ENCODE results near the gene INTS2.
"Not testable (repeated sequence)": the region's sequence is repeated elsewhere in the genome, so short reads cannot be mapped to it uniquely, and the experiment has no call there.

The INTS2 gene

GRCh38 chr17:61955619-61956018, 27.8 kb upstream of the INTS2 start:
- TF ChIP-seq CTCF (conservative IDR thresholded peaks at IDR 0.05; ENCODE audit: low read depth, low read length), result no peak
- no peak for DNase-seq (ENCODE audit: low read depth)
- H3K4me3 ChIP-seq (ENCODE audit: low read length), result no peak overlapping the region

GRCh38 chr17:61947367-61948078, 19.7 kb upstream of the INTS2 start:
- no peak for TF ChIP-seq CTCF (conservative IDR thresholded peaks at IDR 0.05; ENCODE audit: low read depth, low read length)
- H3K4me3 ChIP-seq (ENCODE audit: low read length), result no peak overlapping the region
- DNase-seq (ENCODE audit: low read depth), result no peak

- DNase-seq (ENCODE audit: low read depth), result no peak
- no peak overlapping the region for H3K4me3 ChIP-seq (ENCODE audit: low read length)
- no peak for TF ChIP-seq CTCF (conservative IDR thresholded peaks at IDR 0.05; ENCODE audit: low read depth, low read length)
Observed at GRCh38 chr17:61946359-61946758, 18.6 kb upstream of the INTS2 start.

GRCh38 chr17:61943117-61943516, 15.3 kb upstream of the INTS2 start:
- no peak for DNase-seq (ENCODE audit: low read depth)
- TF ChIP-seq CTCF (conservative IDR thresholded peaks at IDR 0.05; ENCODE audit: low read depth, low read length), result no peak
- no peak overlapping the region for H3K4me3 ChIP-seq (ENCODE audit: low read length)

- no peak overlapping the region for H3K4me3 ChIP-seq (ENCODE audit: low read length)
- no peak for DNase-seq (ENCODE audit: low read depth)
- no peak for TF ChIP-seq CTCF (conservative IDR thresholded peaks at IDR 0.05; ENCODE audit: low read depth, low read length)
Observed at GRCh38 chr17:61942085-61942484, 14.3 kb upstream of the INTS2 start.

GRCh38 chr17:61928101-61928436, 287 bp upstream of the INTS2 start:
- peak overlapping the region; percentile 91 for H3K4me3 ChIP-seq (ENCODE audit: low read length)
- no peak for TF ChIP-seq CTCF (conservative IDR thresholded peaks at IDR 0.05; ENCODE audit: low read depth, low read length)

GRCh38 chr17:61926826-61927207, 965 bp downstream of the INTS2 start:
- H3K4me3 ChIP-seq (ENCODE audit: low read length), result peak overlapping the region; percentile 91
- no peak for TF ChIP-seq CTCF (conservative IDR thresholded peaks at IDR 0.05; ENCODE audit: low read depth, low read length)
- DNase-seq (ENCODE audit: low read depth), result peak; percentile 10

More at GRCh38 chr17:61928101-61928436, 287 bp upstream of the INTS2 start:
- DNase-seq (ENCODE audit: low read depth), result no peak

GRCh38 chr17:61915162-61915561, 12.6 kb downstream of the INTS2 start:
- not testable (repeated sequence) for DNase-seq (ENCODE audit: low read depth); H3K4me3 ChIP-seq (ENCODE audit: low read length)

Data from retinal pigment epithelial cell (primary cell).